Thyroid gland (tissue), 4 donors: ENCODE results near the gene RNF213. TPM values are rescaled to one million over a fixed set of nuclear protein-coding genes. Genes with fewer than 3 reads are reported as not detected.
A peak's percentile ranks its signal among the peaks of the same experiment; 100 is the strongest.
"Not testable (repeated sequence)": the region's sequence is repeated elsewhere in the genome, so short reads cannot be mapped to it uniquely, and the experiment has no call there.

Experiments used
- DNase-seq, 2 donors: peaks; one replicate each; pipeline ENCODE4 v3.0.0-alpha.2; 2019
- H3K27ac ChIP-seq, 3 donors: fragments of 200-600 bp; sonication (generic); 1 replicate in 2 of 3; 2 replicates in 1 of 3; pipeline ENCODE4 v1.5.1; 2016 to 2019; ENCODE audit warnings: mild to moderate bottlenecking in 1 of 3, moderate library complexity in 1 of 3
- H3K27me3 ChIP-seq: fragments of 200-600 bp; sonication (generic); one replicate; pipeline ENCODE4 v1.5.1; 2019
- H3K36me3 ChIP-seq, 2 donors: fragments of 200-600 bp; sonication (generic); one replicate each; pipeline ENCODE4 v1.5.1; 2016 to 2019
- H3K4me1 ChIP-seq, 2 donors: fragments of 200-600 bp; sonication (generic); one replicate each; pipeline ENCODE4 v1.5.1; 2017 to 2019
- H3K4me3 ChIP-seq, 3 donors: fragments of 200-600 bp; sonication (generic); replicated peaks in 1 of 3; 1 replicate in 2 of 3; 2 replicates in 1 of 3; pipeline ENCODE4 v1.5.1; 2016; ENCODE audit warnings: mild to moderate bottlenecking in 1 of 3
- H3K9me3 ChIP-seq: fragments of 200-600 bp; sonication (generic); one replicate; pipeline ENCODE4 v1.5.1; 2017
- POLR2A ChIP-seq, 2 donors: fragments of 450-650 bp; IDR thresholded peaks; one replicate each; pipeline ENCODE4 v1.6.1; 2017; ENCODE audit warnings: antibody characterized with exemption in 2 of 2, mild to moderate bottlenecking in 2 of 2, moderate library complexity in 1 of 2
- WGBS, 2 donors: methylation state at CpG; one replicate each; pipeline ENCODE4 v1.1.5; 2017; 5-methylcytosine and 5-hydroxymethylcytosine counted together
- intact Hi-C: fragments of 100-400 bp; cut with DNase I; formaldehyde crosslinking; loops from one replicate; pipeline ENCODE4 v1.15.1; 2023
- total RNA-seq, 4 donors: library from RNA; depleted of rRNA; stranded (reverse); fragments of >200 nt; gene quantifications; one replicate each; pipeline ENCODE4 v1.2.3, GENCODE V29; 2016
- TF ChIP-seq, protein P1 (sequence below), 6 experiments: fragments of 200-600 bp in 3 of 6; fragments of 450-650 bp in 3 of 6; sonication (generic) in 3 of 6; IDR thresholded peaks; one replicate each; pipeline ENCODE4 v1.5.1; 2016 to 2019; ENCODE audit warnings: antibody characterized with exemption in 6 of 6, mild to moderate bottlenecking in 2 of 6, inconsistent platforms in 1 of 6, moderate library complexity in 1 of 6

RNF213 gene
- total RNA-seq, 4 donors from 2014 or later: 107 to 245 (median 187) TPM

DNA sequence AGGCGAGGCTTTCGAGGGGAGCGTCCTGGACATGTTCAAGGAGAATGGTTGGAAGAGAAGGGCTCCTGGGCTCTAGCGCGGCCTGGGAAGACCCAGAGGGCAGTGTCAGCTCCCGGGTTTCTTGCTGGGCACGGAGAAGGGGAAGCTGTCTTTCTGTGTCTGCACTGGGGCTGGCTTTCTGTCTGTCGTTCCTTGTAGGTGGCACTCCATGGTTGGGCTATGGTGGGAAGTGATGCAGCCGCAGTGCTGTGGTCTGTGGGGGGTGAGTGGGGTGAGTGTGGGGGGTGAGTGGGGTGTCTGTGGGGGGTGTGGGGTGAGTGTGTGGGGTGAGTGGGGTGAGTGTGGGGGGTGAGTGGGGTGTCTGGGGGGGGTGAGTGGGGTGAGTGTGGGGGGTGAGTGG is 13.7 kb downstream of the RNF213 start:
- no peak for DNase-seq
- 97 to 100% methylated on average over 4 to 5 of the region's 9 CpGs for WGBS, 2 donors
- no peaks in the 10 kb centered on the region for H3K27me3 ChIP-seq
- no peak overlapping the region for H3K27ac ChIP-seq
- intact Hi-C loops: no loop called here
- TF ChIP-seq, protein P1, sequence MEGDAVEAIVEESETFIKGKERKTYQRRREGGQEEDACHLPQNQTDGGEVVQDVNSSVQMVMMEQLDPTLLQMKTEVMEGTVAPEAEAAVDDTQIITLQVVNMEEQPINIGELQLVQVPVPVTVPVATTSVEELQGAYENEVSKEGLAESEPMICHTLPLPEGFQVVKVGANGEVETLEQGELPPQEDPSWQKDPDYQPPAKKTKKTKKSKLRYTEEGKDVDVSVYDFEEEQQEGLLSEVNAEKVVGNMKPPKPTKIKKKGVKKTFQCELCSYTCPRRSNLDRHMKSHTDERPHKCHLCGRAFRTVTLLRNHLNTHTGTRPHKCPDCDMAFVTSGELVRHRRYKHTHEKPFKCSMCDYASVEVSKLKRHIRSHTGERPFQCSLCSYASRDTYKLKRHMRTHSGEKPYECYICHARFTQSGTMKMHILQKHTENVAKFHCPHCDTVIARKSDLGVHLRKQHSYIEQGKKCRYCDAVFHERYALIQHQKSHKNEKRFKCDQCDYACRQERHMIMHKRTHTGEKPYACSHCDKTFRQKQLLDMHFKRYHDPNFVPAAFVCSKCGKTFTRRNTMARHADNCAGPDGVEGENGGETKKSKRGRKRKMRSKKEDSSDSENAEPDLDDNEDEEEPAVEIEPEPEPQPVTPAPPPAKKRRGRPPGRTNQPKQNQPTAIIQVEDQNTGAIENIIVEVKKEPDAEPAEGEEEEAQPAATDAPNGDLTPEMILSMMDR (IDR thresholded peaks at IDR 0.05): no peak
- TF ChIP-seq POLR2A (IDR thresholded peaks at IDR 0.05): no peak
- H3K9me3 ChIP-seq: no peaks in the 10 kb centered on the region
- H3K36me3 ChIP-seq: peaks cover 5 to 6% of the 10 kb centered on the region in 2 donors
- peaks cover 0 to 19% of the 10 kb centered on the region in 2 donors for H3K4me1 ChIP-seq
- no peak overlapping the region for H3K4me3 ChIP-seq

DNA sequence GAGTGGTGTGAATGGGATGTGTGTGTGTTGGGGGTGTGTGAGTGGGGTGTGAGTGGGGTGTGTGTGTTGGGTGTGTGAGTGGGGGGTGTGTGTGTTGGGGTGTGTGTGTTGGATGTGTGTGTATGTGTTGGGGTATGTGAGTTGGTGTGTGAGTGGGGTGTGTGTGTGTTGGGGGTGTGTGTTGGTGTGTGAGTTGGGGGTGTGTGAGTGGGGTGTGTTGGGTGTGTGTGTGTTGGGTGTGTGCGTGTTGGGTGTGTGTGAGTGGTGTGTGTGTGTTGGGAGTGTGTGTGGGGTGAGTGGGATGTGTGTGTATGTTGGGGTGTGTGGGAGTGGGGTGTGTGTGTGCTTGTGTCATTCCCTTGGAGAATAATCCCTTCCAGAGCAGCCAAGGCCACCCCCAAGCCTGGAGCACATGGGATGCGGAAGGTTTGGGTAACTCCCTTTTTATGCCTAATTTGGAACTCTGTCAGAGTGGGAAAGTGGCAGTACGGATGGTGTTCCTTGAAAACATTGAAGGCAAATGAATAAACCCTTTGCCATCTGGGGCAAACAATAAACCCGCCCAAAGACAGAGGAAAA is 14.3 kb downstream of the RNF213 start:
- TF ChIP-seq, protein P1 (IDR thresholded peaks at IDR 0.05): no peak
- TF ChIP-seq POLR2A (IDR thresholded peaks at IDR 0.05): no peak
- 91 to 95% methylated on average over 4 of the region's 4 CpGs for WGBS, 2 donors
- H3K9me3 ChIP-seq: no peaks in the 10 kb centered on the region
- H3K4me3 ChIP-seq: no peak overlapping the region
- no peak for DNase-seq
- H3K36me3 ChIP-seq: peaks cover 0 to 5% of the 10 kb centered on the region in 2 donors
- peaks cover 4 to 25% of the 10 kb centered on the region in 2 donors for H3K4me1 ChIP-seq
- intact Hi-C loops: no loop called here
- no peaks in the 10 kb centered on the region for H3K27me3 ChIP-seq
- no peak overlapping the region for H3K27ac ChIP-seq

DNA sequence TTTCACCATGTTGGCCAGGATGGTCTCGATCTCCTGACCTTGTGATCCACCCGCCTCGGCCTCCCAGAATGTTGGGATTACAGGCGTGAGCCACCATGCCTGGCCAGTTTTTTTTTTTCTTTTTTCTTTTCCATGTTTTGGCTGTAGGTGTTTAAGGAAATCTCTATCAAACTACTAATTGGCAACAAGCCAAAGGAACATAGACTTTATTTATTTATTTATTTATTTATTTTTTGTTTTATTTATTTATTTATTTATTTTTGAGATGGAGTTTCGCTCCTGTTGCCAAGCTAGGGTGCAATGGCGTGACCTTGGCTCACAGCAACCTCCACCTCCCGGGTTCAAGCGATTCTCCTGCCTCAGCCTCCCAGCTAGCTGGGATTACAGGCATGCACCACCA is 15.2 kb downstream of the RNF213 start:
- intact Hi-C loops, H3K36me3 ChIP-seq: not testable (repeated sequence)

DNA sequence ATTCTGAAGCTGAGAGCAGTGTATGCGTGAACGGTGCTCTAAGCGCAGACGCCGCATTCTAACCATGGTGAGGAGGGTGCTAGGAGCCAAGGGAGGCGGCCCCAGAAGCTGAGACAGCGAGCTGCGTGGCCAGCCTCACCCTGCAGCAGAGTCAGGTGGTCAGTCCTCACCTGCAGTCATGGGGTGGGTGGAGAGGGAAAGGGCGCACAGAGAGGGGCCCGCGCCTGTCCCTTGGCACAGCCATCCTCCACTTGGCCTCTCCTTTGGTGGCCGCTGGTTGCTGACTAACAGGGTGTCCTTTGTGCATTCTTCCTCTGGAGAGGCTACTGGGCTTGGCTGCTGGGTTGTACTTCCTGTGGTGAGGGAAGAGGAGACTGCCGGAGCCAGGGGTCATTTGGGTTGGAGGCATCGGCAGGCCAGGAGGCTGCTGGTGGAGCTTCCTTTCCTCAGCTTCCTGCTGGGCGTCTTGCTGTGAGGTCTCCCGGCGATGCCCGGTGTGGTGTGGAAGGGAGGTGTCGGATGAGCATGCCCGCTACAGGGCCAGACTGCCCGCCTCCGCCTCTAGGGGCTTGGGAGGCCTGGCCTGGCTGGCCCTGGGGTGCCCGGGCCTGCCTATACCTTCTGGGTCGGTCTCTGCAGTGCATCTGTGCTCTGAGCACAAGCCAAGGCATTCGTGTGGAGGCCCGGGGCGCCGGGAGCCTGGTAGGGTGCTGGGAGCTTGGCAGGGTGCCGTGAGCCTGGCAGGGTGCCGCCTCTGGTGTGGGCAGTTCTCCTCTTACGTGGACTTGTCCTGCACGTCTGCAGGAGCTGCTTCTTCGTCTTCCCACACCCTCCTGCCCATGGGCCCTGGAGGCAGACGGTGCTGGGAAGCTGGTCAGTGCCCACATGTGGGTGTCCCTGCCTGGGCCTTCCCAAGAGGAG is 17.4 kb downstream of the RNF213 start:
- Histone ChIP-seq H3K36me3 (peaks cover 0 to 3% of the 10 kb centered on the region in 2 donors), H3K4me1 (peaks cover 10 to 33% of the 10 kb centered on the region in 2 donors), H3K27ac (peak overlapping the region in 2 of 3 donors; percentile 44 to 46), H3K9me3 (no peaks in the 10 kb centered on the region), H3K4me3 (no peak overlapping the region), H3K27me3 (no peaks in the 10 kb centered on the region)
- no peak for TF ChIP-seq POLR2A (IDR thresholded peaks at IDR 0.05)
- TF ChIP-seq, protein P1 (IDR thresholded peaks at IDR 0.05): no peak
- 75 to 81% methylated on average over 14 to 26 of the region's 34 CpGs for WGBS, 2 donors
- intact Hi-C loops: no loop called here
- no peak for DNase-seq

More for the DNA sequence above, 15.2 kb downstream of the RNF213 start:
- 96 to 97% methylated on average over 8 of the region's 8 CpGs for WGBS, 2 donors
- DNase-seq, H3K27ac ChIP-seq, H3K4me3 ChIP-seq, H3K27me3 ChIP-seq, H3K9me3 ChIP-seq: not testable (repeated sequence)
- peaks cover 10 to 33% of the 10 kb centered on the region in 2 donors for H3K4me1 ChIP-seq

DNA sequence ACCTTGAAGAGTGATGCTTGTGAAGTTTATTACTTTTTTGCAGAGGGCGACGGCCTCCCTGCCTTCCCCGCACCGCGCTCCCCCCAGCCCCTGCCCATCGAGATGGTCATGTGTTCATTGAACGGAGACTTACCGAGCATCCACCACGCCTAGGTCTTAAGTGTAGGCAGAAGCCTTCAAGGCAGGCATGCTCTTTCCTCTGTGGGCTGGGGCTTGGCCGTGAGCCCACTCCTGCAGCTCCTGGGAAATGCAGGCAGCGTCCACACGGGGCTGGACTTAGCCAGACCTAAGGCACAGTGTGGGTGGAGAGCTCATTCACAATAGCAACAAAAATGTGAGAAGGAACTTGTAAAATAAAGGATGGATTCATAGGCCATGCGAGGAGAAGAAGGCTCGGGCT is 19.2 kb downstream of the RNF213 start:
- 31 to 47% methylated on average over 14 of the region's 14 CpGs for WGBS, 2 donors
- intact Hi-C loops: no loop called here
- Histone ChIP-seq H3K36me3 (peaks cover 0 to 3% of the 10 kb centered on the region in 2 donors), H3K4me3 (no peak overlapping the region), H3K9me3 (no peaks in the 10 kb centered on the region), H3K4me1 (peaks cover 10 to 33% of the 10 kb centered on the region in 2 donors), H3K27me3 (no peaks in the 10 kb centered on the region), H3K27ac (peak overlapping the region in 2 of 3 donors; percentile 35 to 43)
- peak; percentile 87 to 93 for DNase-seq
- TF ChIP-seq, protein P1 (IDR thresholded peaks at IDR 0.05): peak in 4 of 6 experiments; percentile 37 to 60 (median 56)
- peak in 1 of 2 donors; percentile 11 for TF ChIP-seq POLR2A (IDR thresholded peaks at IDR 0.05)
